OCI-LY3 (cell line): ENCODE results near the gene JPT2.

Experiments
- H2AFZ ChIP-seq: fragments of 200-600, 300-600 bp; shearing (Covaris generic); 2 replicates; pipeline ENCODE4 v1.6.0; 2014; ENCODE audit warnings: antibody characterized with exemption, low read depth, low read length
- H3K27ac ChIP-seq: fragments of 200-600, 300-600 bp; sonication (generic); 2 replicates; pipeline ENCODE4 v1.5.1; 2014; ENCODE audit warnings: mild to moderate bottlenecking, low read length, moderate library complexity, mixed read lengths
- H3K27me3 ChIP-seq: fragments of 200-600, 300-600 bp; sonication (generic); 2 replicates; pipeline ENCODE4 v1.6.1; 2014; ENCODE audit warnings: low read depth, low read length, mixed read lengths
- H3K36me3 ChIP-seq: fragments of 200-600, 300-600 bp; sonication (generic); replicated peaks from 2 replicates; pipeline ENCODE3; 2014; ENCODE audit warnings: low read depth, low read length, mixed read lengths
- H3K4me1 ChIP-seq: fragments of 300-600, 200-600 bp; sonication (generic); 2 replicates; pipeline ENCODE4 v1.6.1; 2014; ENCODE audit warnings: low read length, mixed read lengths
- H3K4me2 ChIP-seq: fragments of 200-600, 300-600 bp; sonication (generic); 2 replicates; pipeline ENCODE4 v1.6.1; 2014; ENCODE audit warnings: low read length, mixed read lengths
- H3K4me3 ChIP-seq: fragments of 300-600, 200-600 bp; sonication (generic); 2 replicates; pipeline ENCODE4 v1.5.1; 2014; ENCODE audit warnings: antibody characterized with exemption, mild to moderate bottlenecking, low read length, moderate library complexity
- H3K79me2 ChIP-seq: fragments of 300-600, 200-600 bp; shearing (Covaris generic); 2 replicates; pipeline ENCODE4 v1.6.1; 2014; ENCODE audit warnings: mild to moderate bottlenecking, low read length, mixed read lengths
- H3K9ac ChIP-seq: fragments of 300-600, 200-600 bp; shearing (Covaris generic); 2 replicates; pipeline ENCODE4 v1.6.0; 2014; ENCODE audit warnings: mild to moderate bottlenecking, low read length, moderate library complexity
- H3K9me3 ChIP-seq: fragments of 200-600, 300-600 bp; shearing (Covaris generic); 2 replicates; pipeline ENCODE4 v1.6.1; 2014; ENCODE audit warnings: low read length, mixed read lengths; ENCODE audit not compliant: insufficient read depth
- H4K20me1 ChIP-seq: fragments of 200-600, 300-600 bp; sonication (generic); 2 replicates; pipeline ENCODE4 v1.6.1; 2016; ENCODE audit warnings: low read length, mixed read lengths; ENCODE audit not compliant: insufficient read depth
- EZH2phosphoT487 ChIP-seq: fragments of 200-600 bp; shearing (Covaris generic); IDR thresholded peaks from 2 replicates; pipeline ENCODE4 v1.6.1; 2018; ENCODE audit warnings: antibody characterized with exemption, mixed run types, low read depth
- TF ChIP-seq, protein P1 (sequence below): fragments of 200-600, 300-600 bp; sonication (generic); IDR thresholded peaks from 2 replicates; pipeline ENCODE4 v1.5.1; 2014; ENCODE audit warnings: antibody characterized with exemption, low read length, low read depth

The JPT2 gene

GRCh38 chr16:1707193-1707790 lies 29.2 kb downstream of the JPT2 start:
- no peaks in the 10 kb centered on the region for H3K9me3 ChIP-seq
- peaks cover 8% of the 10 kb centered on the region; the same call in 1 of the 2 replicates for H3K4me1 ChIP-seq
- H3K4me2 ChIP-seq, result peak overlapping the region; percentile 88
- peak overlapping the region; percentile 86 for H3K4me3 ChIP-seq
- no peak overlapping the region for H3K27ac ChIP-seq
- no peaks in the 10 kb centered on the region for H3K27me3 ChIP-seq
- H3K79me2 ChIP-seq, result peaks cover 50% of the 10 kb centered on the region
- TF ChIP-seq, protein P1, sequence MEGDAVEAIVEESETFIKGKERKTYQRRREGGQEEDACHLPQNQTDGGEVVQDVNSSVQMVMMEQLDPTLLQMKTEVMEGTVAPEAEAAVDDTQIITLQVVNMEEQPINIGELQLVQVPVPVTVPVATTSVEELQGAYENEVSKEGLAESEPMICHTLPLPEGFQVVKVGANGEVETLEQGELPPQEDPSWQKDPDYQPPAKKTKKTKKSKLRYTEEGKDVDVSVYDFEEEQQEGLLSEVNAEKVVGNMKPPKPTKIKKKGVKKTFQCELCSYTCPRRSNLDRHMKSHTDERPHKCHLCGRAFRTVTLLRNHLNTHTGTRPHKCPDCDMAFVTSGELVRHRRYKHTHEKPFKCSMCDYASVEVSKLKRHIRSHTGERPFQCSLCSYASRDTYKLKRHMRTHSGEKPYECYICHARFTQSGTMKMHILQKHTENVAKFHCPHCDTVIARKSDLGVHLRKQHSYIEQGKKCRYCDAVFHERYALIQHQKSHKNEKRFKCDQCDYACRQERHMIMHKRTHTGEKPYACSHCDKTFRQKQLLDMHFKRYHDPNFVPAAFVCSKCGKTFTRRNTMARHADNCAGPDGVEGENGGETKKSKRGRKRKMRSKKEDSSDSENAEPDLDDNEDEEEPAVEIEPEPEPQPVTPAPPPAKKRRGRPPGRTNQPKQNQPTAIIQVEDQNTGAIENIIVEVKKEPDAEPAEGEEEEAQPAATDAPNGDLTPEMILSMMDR, result no peak
- no peak for TF ChIP-seq EZH2phosphoT487
- H4K20me1 ChIP-seq, result peaks cover 25% of the 10 kb centered on the region
- H3K9ac ChIP-seq, result peak overlapping the region; percentile 77
- peaks cover 7% of the 10 kb centered on the region for H3K36me3 ChIP-seq
- H2AFZ ChIP-seq, result no peak overlapping the region

DNA sequence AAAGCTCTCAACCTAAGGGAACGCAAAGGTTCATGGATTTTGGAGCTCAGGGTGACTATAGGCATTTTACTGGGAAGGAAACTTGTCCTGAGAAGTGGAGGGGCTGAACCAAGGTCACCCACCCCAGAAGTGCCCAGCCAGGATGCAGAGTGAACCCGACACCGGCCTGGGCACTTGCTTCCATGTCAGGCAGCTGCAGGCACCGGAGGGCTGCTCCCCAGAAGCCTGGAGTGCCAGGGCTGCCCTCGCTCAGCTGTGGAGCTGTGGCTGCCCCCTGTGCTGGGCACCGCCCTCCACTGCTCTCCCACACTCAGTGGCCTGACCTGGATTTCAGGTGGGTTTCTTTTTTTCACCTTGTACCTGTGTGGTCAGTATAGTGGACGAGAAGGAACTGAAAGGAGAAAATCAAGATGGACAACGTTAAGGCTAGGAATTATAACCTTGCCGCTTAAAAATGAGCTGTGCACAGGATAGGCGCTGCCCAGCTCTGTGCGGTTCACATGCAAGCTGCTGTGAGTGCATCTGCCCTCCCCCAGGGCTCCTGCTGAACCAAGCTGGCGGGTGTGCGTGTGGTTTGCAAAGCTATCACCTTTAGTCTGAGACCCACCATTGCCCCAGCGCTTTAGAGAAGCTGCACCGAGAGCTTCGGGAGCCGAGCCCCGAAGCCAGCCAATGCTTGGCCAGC lies 30.1 kb downstream of the JPT2 start:
- Histone ChIP-seq H3K4me3 (no peak overlapping the region), H3K36me3 (peaks cover 7% of the 10 kb centered on the region), H3K4me2 (no peak overlapping the region), H4K20me1 (peaks cover 30% of the 10 kb centered on the region), H3K27me3 (no peaks in the 10 kb centered on the region), H3K4me1 (peaks cover 8% of the 10 kb centered on the region; the same call in 1 of the 2 replicates), H3K9me3 (no peaks in the 10 kb centered on the region), H2AFZ (no peak overlapping the region), H3K27ac (no peak overlapping the region), H3K79me2 (peaks cover 59% of the 10 kb centered on the region), H3K9ac (no peak overlapping the region)
- TF ChIP-seq EZH2phosphoT487, result no peak
- TF ChIP-seq, protein P1, result no peak

DNA sequence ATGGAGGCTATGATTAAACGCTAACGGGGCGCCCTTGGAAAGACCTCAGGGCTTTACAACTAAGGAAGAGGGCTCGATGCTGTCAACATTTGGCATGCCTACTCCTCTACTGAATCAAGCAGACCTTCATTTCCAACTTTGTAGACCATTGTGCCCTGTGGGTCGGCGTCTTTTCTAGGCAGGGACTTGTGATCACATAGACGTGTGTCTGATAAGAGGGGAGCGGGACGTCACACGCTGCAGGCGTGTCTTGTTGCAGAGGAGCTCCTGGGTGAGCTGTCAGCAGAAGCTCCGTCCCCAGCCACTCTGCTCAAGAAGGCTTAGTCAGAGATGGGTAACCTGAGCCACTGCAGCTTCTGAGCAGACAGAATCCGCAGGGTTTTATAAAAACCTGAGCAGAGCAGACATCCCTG lies 30.7 kb downstream of the JPT2 start:
- Histone ChIP-seq H3K9ac (no peak overlapping the region), H2AFZ (no peak overlapping the region), H3K9me3 (no peaks in the 10 kb centered on the region), H4K20me1 (peaks cover 35% of the 10 kb centered on the region), H3K4me1 (peaks cover 8% of the 10 kb centered on the region; the same call in 1 of the 2 replicates), H3K27me3 (no peaks in the 10 kb centered on the region), H3K36me3 (peaks cover 7% of the 10 kb centered on the region), H3K27ac (no peak overlapping the region), H3K4me3 (no peak overlapping the region), H3K4me2 (no peak overlapping the region), H3K79me2 (peaks cover 65% of the 10 kb centered on the region)
- TF ChIP-seq, protein P1, result no peak

- TF ChIP-seq, protein P1, result no peak
- TF ChIP-seq EZH2phosphoT487, result no peak
- H2AFZ ChIP-seq, result no peak overlapping the region
- H3K4me1 ChIP-seq, result peaks cover 8% of the 10 kb centered on the region; the same call in 1 of the 2 replicates
- peaks cover 70% of the 10 kb centered on the region for H3K79me2 ChIP-seq
- no peak overlapping the region for H3K27ac ChIP-seq
- H3K4me2 ChIP-seq, result no peak overlapping the region
- H3K9ac ChIP-seq, result no peak overlapping the region
- H4K20me1 ChIP-seq, result peaks cover 41% of the 10 kb centered on the region
- H3K36me3 ChIP-seq, result peaks cover 7% of the 10 kb centered on the region
- no peak overlapping the region for H3K4me3 ChIP-seq
- no peaks in the 10 kb centered on the region for H3K27me3 ChIP-seq
- H3K9me3 ChIP-seq, result no peaks in the 10 kb centered on the region
Measured at GRCh38 chr16:1709356-1709755, 31.3 kb downstream of the JPT2 start.
